T47D (cell line): ENCODE results near the gene HIRA.
"Not testable (repeated sequence)": the region's sequence is repeated elsewhere in the genome, so short reads cannot be mapped to it uniquely, and the experiment has no call there.

Experiments used
- DNase-seq, 2 experiments: peaks; one replicate each; pipeline versions ENCODE4 v3.0.0 to v3.0.0-alpha.2; 2011 to 2012; ENCODE audit warnings: low read depth in 1 of 2, low spot score in 1 of 2
- JUND ChIP-seq: IDR thresholded peaks from 2 replicates; pipeline ENCODE4 v1.6.1; 2012; ENCODE audit warnings: low read depth
- in situ Hi-C: cut with HindIII; loops from 2 replicates; pipeline ENCODE4 v1.10.0; 2016; ENCODE audit warnings: low sequenced_read_pairs, low pct_unique_long_range_greater_than_20kb

HIRA gene

GRCh38 chr22:19343470-19343869, 88.1 kb downstream of the HIRA start:
- TF ChIP-seq JUND = no peak
- in situ Hi-C loops = no loop called here
- DNase-seq = no peak

- no peak for TF ChIP-seq JUND
- peak in 1 of 2 experiments; percentile 12 for DNase-seq
- in situ Hi-C loops = no loop called here
Observed at GRCh38 chr22:19341500-19341899, 90.0 kb downstream of the HIRA start.

GRCh38 chr22:19337137-19337536, 94.4 kb downstream of the HIRA start:
- no peak for DNase-seq
- in situ Hi-C loops = no loop called here
- no peak for TF ChIP-seq JUND

GRCh38 chr22:19336133-19337075, 95.1 kb downstream of the HIRA start:
- DNase-seq = no peak
- in situ Hi-C loops = no loop called here
- no peak for TF ChIP-seq JUND

GRCh38 chr22:19331975-19332374, 99.6 kb downstream of the HIRA start:
- in situ Hi-C loops = no loop called here
- no peak for TF ChIP-seq JUND
- no peak for DNase-seq

- no peak for TF ChIP-seq JUND
- no peak for DNase-seq
- in situ Hi-C loops = no loop called here
Observed at GRCh38 chr22:19331474-19331873, 100.1 kb downstream of the HIRA start.

GRCh38 chr22:19330865-19331418, 100.6 kb downstream of the HIRA start:
- in situ Hi-C loops = no loop called here
- DNase-seq = no peak
- no peak for TF ChIP-seq JUND

GRCh38 chr22:19330205-19330604, 101.3 kb downstream of the HIRA start:
- DNase-seq, in situ Hi-C loops: not testable (repeated sequence)

GRCh38 chr22:19329454-19329853, 102.1 kb downstream of the HIRA start:
- DNase-seq = no peak
- in situ Hi-C loops = no loop called here
- TF ChIP-seq JUND = no peak

- DNase-seq = no peak
- no peak for TF ChIP-seq JUND
- in situ Hi-C loops = no loop called here
Observed at GRCh38 chr22:19325296-19325948, 106.1 kb downstream of the HIRA start.

GRCh38 chr22:19323420-19323819, 108.1 kb downstream of the HIRA start:
- in situ Hi-C loops, DNase-seq: not testable (repeated sequence)

GRCh38 chr22:19321757-19322156, 109.8 kb downstream of the HIRA start:
- in situ Hi-C loops = no loop called here
- no peak for TF ChIP-seq JUND
- DNase-seq = no peak

- in situ Hi-C loops, DNase-seq: not testable (repeated sequence)
Observed at GRCh38 chr22:19320136-19320535, 111.4 kb downstream of the HIRA start.
